AG09319 (cell line): ENCODE measurements around the gene NEDD8.

Source experiments
- DNase-seq: peaks from one replicate; pipeline ENCODE4 v3.0.0-alpha.2; 2010; ENCODE audit warnings: low read depth; ENCODE audit errors: extremely low read depth
- CTCF ChIP-seq: IDR thresholded peaks from 2 replicates; pipeline ENCODE4 v1.5.1; 2011; ENCODE audit warnings: low read depth, mild to moderate bottlenecking, inconsistent platforms, low read length, moderate library complexity

The NEDD8 gene

GRCh38 chr14:24171422-24172260, 60.5 kb downstream of the NEDD8 start, which contains the start of gene REC8:
Gene REC8, plus strand, starts transcription at chr14:24172080. Its CDS starts 473 bp downstream, at chr14:24172553.
- no peak for DNase-seq
- TF ChIP-seq CTCF: no peak

- no peak for DNase-seq
- no peak for TF ChIP-seq CTCF
Measured at GRCh38 chr14:24167469-24168114, 64.6 kb downstream of the NEDD8 start.
